ENCODE results near the gene TMEM255A.
"Not testable (repeated sequence)": the region's sequence is repeated elsewhere in the genome, so short reads cannot be mapped to it uniquely, and the experiment has no call there.

TMEM255A gene

DNA sequence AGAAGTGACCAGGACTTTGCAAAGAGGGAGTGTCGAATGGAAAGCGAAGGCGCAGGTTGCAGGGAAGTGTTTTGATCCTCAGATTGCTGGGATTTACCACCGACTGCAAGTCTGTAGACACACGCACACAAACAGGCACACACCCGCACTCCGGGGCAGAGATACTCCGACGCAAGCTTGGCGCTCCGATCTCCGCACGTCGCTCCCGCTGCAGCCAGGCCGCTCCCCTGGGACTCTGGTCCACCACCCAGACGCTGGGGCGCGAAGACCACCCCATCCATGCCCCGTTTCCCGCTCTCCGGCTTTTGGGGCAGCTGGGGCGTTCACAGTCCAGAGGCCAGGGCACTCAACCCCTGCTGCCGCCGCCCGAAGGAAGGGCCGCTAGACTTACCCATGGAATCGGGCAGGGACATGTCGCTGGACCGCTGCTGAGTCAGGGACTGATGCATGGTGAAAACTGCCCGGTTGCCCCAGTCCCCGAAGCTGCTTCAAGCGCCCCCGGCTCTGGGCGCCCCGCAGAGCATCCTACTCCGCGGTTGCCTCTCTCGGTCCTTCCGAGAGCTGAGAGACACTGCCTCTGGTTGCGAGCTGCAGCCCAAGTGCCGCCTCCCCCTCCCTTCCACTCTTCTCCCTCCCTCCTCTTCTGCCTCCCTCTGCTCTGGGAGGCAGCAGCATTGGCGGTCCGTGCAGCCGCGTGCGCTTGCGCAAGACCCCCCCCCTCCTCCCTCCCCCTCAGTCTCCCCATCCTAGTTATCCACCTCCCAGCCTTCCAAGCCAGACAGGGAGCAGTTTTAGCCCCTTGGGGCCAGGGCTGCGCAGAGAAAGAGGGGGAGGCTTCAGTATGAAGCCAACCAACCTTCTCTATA lies at the start of gene TMEM255A:
TMEM255A (minus strand) TSS at position 601 of the 866 bp plus-strand sequence; CDS start at position 449, 152 bp downstream.
- no peak for DNase-seq (ENCODE audit: low spot score)

DNA sequence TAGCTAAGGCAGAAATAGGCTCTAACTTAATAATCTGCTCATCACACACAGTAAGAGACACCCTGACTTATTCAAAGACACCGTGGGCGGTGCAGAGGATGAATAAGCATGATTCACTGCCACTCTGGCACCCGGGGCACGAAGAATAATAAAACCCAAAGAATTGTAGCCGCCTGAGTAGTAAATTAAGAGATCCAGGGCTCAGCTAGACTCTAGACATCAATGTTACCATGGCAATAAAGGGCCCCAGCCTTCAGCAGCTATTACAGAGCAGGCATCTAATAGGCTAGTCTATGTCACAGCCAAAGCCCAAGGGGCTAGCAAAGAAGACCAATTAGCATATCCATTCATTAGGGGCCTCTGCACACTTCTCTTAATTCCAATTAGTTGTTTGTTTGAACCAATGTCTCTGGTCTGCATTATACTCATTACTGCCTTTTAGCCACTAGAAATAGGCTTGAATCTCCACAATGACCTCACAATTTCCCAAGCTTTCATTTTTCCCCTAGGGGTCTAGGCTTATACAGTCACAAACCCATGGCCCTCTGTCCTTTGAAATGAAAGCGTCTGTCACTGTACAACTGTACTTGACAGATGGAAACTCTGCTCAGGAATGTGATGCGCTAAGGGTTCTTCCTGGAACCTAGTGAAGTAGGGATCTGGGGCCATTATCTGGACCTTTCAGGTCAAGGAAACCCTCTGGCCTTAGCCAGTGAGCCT lies 47.6 kb upstream of the TMEM255A start:
- peak; percentile 85 for DNase-seq (ENCODE audit: low spot score)

DNA sequence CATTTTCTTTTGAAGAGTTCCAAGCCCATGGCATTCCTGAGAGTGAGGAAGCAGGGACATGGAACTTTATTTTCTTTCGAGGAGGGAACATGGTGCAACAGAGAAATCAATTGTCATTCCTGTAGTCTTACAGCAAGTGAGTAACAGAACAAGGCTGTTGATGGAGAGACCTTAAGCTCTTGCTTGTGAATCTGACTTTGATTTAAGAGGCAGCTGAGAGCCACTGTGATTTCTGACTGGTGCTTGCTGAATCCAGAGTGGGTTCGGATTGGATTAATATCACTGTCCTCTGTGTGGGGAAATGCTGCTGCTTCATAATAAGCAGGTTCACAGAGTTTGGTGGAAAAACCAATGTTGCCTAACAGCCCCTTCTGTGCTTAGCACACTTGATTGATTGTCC lies 45.9 kb upstream of the TMEM255A start:
- no peak for DNase-seq (ENCODE audit: low spot score)

DNA sequence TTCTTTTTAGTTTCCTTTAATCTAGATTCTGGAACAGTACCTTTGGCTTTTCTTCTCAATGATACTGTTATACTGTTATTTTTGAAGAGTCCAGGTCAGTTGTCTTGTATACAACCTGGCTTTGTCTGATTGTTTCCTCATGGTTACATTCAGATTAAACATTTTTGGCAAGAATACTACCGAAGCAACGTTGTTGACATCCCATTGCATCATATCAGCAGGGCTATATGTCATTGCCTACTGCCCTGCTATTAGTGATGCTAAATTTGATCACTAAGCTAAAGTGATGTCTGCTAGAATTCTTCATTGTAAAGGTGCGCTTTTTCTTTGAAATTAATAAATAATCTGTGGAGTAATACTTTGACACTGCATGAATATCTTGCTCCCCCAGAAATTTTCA lies 44.8 kb upstream of the TMEM255A start:
- no peak for DNase-seq (ENCODE audit: low spot score)

DNA sequence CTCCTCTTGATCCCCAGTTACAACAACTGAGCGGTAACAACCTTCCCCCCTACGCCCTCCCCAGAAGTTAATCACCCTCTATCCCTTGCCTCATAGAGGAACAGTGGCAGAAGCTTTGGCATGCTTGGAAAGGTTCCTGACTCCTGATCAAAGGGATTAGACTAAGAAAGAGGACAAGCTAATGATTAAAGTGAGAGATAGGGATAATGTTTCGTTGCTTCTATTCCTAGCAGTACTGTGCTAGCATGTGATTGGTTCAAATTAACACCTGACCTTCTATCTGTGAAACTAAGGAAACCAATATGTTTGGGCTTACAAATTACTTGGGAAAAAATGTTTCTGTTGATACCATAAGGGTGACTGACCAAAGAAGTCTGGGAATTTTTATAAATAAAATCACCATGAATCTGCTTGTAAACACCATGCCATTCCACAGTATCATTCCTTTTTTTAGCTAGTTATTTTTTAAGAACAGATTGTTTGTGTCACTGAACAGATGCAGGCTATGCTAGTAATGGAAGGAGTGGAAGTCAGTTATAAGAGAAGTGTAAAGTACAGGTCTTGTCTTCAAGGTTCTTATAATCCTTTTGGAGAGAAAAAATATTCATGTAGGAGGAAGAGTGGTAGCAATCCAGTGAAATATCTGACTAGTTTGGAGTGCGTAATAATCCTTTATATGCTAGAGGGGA lies 39.3 kb upstream of the TMEM255A start:
- DNase-seq (ENCODE audit: low spot score): no peak

DNA sequence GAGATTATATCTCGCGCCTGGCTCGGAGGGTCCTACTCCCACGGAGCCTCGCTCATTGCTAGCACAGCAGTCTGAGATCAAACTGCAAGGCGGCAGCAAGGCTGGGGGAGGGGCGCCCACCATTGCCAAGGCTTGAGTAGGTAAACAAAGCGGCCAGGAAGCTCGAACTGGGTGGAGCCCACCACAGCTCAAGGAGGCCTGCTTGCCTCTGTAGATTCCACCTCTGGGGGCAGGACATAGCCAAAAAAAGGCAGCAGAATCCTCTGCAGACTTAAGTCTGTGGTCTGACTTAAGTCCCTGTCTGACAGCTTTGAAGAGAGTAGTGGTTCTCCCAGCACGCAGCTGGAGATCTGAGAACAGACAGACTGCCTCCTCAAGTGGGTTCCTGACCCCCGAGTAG lies 33.3 kb upstream of the TMEM255A start:
- not testable (repeated sequence) for DNase-seq (ENCODE audit: low spot score)

DNA sequence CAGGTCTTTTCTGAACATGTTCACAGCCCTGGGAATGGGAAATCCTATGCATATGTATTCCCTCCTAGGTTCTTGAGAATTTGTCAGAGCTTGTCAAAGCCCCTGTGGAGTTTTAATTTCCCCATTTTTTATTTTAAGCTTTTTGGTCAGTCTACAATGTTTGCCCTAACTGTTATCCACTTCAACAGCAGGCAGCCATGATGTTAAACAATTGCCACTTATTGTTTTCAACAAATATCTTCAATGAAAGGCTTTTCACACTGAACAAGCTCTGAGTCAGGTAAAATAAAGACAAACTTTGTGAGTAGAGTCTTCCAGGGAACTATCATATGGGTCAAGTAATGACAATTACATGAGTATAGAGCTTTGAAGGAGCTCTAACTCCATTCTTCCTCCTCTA lies 25.6 kb upstream of the TMEM255A start:
- no peak for DNase-seq (ENCODE audit: low spot score)

DNA sequence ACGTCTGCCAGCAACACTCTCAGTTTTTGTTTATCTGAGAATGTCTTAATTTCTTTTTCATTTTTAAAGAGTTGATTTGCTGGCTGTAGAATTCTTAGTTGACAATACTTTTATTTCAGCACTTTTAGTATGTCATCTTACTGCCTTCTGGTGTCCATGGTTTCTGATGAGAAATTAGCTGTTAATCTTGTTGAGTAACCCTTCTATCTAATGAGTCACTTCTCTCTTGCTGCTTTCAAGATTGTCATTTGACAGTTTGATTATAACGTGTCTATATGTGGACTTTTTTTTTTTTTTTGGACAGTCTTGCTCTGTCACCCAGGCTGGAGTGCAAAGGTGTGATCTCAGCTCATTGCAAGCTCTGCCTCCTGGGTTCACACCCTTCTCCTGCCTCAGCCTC lies 24.0 kb upstream of the TMEM255A start:
- DNase-seq (ENCODE audit: low spot score): no peak

DNA sequence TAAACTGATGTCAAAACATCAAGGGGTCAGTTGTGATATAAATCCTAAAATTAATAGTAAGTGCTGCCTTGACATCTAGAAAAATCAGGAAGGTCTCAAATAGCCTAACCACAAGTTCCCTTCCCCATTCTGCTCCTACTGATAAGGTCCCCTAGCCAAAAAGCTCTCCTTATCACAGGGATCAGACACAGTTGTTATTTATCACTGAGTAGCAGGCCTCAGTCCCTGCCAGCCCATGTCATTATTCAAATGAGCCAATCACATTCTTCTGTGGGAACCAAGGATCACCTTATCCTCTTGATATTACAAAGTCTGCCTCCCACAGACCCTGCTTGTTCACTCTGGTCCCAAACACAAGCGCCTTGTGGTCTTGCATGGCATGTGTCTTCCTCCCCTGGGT lies 23.3 kb upstream of the TMEM255A start:
- DNase-seq (ENCODE audit: low spot score): no peak

DNA sequence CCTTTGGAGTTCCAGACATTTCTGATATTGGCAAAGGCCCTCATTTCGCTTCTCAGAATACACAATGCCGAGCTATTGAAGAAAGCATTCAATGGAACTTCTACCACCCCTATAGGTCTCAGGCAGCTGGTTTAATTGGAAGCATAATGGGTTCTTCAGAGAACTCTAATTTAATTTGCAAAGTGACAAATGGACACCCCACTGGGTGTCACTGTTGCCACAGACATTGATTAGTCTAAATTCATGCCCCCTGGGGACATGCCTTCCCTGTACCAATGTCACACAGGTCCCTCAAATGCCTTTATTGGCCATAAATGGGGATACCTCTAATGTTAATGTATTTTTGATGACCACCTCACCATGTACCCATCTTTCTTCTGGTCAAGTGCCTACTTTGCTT lies 22.9 kb upstream of the TMEM255A start:
- no peak for DNase-seq (ENCODE audit: low spot score)

DNA sequence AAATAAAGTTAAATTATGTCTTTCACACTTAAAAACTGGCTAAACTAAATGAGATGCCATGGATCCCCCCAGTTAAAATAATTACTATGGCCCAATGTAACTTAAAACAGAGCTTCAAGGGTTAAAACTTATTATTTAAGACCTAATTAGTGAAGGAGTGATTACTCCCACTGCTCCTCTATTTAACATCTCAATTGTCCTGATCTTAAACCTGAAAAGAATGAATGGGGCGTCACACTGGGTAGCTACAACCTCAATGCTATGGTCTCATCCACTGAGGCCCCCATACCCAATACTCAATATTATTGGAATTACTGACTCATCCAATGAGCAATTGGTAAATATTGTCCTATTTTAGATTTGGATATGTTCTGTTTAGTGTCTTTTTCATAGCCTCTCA lies 21.1 kb upstream of the TMEM255A start:
- no peak for DNase-seq (ENCODE audit: low spot score)

DNA sequence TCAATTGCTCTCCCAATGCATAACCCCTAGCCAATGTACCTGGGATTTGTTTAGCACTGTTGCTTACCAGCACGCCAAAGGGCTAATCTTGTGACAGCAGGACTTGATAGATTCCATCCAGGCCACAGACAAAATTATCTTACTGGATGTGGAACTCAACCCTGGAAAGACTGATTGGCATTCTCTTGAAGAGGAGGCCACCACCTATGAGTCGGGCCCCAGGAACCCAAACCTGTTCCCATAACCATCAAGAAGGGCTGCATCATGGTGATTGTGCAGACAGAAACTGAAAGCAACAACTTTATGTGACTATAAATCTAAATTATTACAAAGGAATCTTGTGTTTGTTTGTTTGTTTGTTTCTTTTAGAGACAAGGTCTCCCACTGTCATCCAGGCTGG lies 19.9 kb upstream of the TMEM255A start:
- DNase-seq (ENCODE audit: low spot score): no peak

DNA sequence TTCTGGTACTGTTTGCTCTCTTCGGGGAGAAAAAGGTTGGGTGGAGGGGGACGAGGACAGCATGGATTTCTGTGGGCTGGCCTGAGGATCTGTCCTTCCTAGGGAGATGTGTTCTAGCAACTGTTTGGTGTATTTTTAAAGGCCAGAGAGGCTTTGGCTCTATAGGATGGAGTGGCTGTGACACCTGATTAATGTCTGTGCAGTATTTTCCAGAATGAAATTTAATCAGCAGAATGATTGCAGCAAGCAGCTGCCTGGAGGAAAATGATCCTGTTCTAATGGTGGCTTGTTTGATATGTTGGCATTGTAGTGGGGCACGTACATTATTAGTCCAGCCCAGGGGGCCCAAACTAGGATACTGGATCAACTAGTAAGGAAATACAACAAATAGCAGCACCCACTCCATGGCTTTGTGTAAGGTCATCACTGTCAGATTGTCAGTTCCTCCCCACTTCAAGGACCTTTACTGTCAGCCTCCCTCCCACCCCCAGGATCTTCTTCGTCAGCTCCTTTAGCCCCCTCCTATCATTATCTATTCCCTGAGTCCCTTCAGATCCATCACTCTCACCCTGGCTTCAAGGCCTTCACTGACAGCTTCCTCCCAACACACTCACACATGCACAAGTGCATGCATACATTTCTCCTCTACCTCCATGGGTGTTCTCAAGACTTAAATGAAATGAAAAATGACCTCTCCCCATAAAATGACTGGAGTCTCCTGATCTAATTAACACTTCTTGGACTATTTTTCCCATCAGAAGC lies 10.4 kb upstream of the TMEM255A start:
- no peak for DNase-seq (ENCODE audit: low spot score)

DNA sequence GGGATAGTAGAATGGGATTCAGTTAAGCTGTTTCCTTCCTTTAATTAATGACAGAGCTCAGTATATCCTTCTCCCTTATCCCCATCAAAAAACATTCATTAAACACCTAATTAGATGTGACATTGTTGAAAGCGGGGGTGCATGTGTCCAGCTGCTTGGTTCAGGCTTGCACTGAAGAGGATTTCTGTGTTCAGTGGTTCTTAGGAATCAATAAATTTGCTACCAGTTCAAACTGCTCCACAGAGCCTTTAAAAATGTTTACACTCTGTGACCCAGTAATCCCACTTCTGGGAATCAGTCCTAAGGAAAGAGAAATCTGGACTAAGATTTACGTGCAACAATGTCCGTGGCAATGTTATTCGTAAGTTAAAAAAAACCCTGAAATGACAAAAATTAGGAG lies 7.2 kb upstream of the TMEM255A start:
- no peak for DNase-seq (ENCODE audit: low spot score)

DNA sequence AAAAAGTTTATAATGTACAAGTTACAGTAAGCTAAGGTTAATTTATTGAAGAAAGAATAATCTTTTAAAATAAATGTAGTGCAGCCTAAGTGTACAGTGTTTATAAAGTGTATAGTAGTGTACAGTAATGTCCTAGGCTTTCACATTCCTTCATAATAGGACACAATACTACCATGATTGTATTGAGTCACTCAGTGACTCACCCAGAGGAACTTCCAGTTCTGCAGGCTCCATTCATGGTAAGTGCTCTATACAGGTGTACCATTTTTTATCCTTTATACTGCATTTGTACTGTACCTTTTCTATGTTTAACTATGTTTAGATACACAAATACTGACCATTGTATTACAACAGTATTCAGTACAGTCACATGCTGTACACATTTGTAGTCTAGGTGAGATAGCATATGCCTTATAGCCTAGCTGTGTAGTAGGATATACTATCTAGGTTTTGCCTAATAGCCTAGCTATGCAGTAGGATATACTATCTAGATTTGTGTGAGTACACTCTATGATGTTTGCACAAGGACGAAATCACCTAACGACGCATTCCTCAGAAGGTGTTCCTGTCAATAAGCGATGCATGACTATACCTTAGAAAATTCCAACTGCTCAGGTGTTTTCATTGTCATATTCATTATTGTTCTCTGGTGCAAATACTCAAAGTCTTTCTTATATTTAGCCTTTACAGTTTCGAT lies 5.5 kb upstream of the TMEM255A start:
- DNase-seq (ENCODE audit: low spot score): no peak

DNA sequence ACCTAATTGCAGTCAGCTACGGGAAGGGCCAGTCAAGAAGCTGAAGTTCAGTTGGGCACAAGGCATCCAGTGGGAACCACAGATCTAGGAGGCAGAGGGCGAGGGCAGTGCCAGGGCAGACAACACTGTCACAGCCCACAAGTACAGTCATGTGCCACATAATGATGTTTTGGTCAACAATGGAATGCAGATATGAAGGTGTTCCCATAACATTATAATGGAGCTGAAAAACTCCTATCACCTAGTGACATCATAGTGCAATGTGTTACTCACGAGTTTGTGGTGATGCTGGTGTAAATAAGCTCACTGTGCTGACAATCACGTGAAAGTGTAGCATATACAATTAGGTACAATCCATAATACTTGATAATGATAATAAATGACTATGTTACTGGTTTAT lies 4.5 kb upstream of the TMEM255A start:
- DNase-seq (ENCODE audit: low spot score): no peak

DNA sequence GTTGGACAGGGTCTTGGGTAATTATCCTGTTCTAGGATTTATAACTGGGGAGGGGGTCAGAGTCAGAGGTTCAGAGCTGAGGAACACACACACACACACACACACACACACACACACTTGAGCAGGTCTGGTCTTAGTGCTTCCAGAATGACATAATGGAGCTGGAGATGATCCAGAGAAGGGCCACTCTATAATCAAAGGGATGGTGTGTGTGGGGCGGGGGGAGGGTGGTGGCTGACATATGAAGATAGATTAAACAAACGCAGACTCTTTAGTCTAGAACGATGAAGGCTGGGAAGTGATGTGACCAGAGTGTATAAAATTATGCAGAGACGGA lies 434 bp upstream of the TMEM255A start:
- no peak for DNase-seq (ENCODE audit: low spot score)

DNA sequence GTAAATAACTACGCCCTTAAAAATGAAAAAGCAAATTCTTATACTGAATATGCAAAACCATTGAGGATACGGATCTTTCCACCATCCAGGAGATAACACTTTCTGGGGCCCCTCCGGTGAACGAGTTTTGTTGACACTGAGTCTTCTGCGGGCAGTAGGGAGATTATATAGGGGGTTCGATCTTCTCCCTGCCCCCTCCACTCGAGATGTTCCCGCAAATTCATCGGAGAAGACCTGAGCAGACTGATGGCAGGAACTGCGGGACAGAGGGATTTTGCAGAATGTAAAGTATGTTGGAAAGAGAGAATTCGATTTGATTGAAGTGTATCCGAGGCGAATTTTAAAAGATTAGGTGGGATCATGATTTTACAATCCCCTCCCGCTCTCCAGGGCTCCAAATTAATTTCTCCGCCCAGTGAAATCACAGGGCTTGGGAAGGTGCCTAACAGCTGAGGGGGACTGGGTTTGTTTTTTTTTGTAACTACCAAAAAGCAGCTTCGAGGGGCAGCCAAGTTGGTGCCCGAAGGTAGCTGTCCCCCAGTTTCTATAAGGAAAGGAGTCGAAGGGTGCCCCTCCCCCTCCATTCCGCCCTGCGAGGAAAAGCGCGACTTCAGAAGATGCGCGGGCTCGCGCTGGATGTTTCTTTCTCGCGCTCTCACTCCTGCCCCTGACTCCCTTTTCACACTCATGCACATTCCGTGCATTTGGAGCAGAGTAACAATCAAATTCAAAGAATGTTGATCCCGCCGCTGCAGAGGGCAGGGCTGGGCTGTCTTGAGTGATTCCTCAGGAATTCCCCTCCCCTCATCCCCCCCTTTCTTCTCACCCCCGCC lies 1.2 kb downstream of the TMEM255A start:
- no peak for DNase-seq (ENCODE audit: low spot score)

DNA sequence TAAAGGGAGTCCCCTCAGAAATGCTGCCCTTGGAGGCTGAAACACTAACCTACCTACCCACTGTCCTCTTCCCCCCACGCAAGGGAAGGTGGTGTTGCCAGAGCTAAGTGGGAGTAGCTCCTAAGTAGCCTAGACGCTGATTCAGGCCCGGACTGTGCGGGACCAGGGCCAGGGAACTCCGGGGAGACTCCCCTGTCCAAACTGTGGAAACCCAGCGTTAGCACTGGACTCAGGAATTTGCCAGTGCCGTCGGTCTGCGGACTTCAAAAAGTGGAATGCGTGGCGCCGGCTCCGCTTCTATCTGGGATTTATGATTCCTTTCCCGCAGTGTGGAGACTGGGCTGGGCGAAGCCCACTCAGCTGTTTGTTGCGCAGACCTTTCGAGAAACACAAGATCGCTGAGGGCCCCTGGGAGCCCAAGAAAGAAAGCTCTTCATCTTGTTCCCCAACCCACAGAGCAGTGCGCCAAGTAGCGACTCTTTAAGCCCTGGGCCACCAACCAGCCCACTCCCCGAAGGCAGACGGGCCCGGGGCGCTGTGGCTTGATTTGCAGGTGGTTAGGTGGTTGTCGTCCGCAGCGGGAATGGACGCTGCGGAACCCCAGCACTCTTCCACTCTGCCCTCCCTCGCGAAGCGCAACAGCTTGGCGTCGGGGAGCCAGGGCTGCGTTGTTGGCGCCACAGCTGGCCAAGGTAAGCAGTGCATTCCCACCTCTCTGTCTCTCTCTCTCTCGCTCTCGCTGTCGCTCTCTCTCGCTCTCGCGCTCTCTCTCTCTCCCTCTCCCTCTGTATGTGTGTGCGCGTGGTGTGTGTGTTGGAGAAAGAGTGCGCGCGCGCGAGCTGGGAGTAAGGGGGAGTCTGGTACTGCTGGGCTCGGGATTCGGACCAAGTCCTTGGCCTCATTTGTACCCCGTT lies 2.0 kb downstream of the TMEM255A start:
- no peak for DNase-seq (ENCODE audit: low spot score)

DNA sequence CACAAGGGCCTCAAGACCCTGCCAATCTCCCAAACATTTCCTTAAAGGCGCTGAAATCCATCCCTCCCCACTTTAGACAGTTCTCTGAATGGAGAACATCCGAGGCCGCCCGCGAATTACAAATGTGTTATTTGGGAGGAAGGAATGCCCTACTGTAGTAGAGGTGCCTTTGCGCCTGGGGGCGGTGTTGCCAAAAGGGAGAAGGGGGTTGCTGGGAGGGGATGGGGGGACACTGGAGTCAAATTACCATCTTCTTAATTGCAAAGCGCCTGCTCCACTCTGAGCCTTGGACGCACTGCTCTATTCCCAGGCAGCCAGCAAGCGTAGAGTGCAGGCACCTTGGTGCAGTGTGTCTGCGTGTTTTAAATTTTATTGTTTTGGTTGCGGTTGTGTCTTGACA lies 2.7 kb downstream of the TMEM255A start:
- no peak for DNase-seq (ENCODE audit: low spot score)

Measured in COLO829 (cell line).